GM10266 (cell line): Measurements from ENCODE around the gene BAIAP2L2.

ENCODE experiments used
- DNase-seq: peaks from one replicate; pipeline ENCODE4 v3.0.0; 2012; ENCODE audit errors: extremely low spot score
- CTCF ChIP-seq: IDR thresholded peaks from 2 replicates; pipeline ENCODE4 v1.5.1; 2012; ENCODE audit warnings: mild to moderate bottlenecking, low read depth; ENCODE audit not compliant: control insufficient read depth, insufficient read depth; ENCODE audit errors: missing control alignments

BAIAP2L2 gene

GRCh38 chr22:38072322-38073149, 37.9 kb downstream of the BAIAP2L2 start:
- no peak for TF ChIP-seq CTCF
- DNase-seq = no peak

GRCh38 chr22:38071421-38072321, 38.8 kb downstream of the BAIAP2L2 start:
- TF ChIP-seq CTCF = no peak
- no peak for DNase-seq

GRCh38 chr22:38070250-38070921, 40.1 kb downstream of the BAIAP2L2 start:
- DNase-seq = no peak
- no peak for TF ChIP-seq CTCF

GRCh38 chr22:38069372-38070249, 40.9 kb downstream of the BAIAP2L2 start:
- no peak for DNase-seq
- TF ChIP-seq CTCF = no peak

- TF ChIP-seq CTCF = no peak
- DNase-seq = no peak
These were observed 41.7 kb downstream of the BAIAP2L2 start for GRCh38 chr22:38068641-38069371.
